DOHH2 (cell line): ENCODE results near the gene MGAT4B.
"Not testable (repeated sequence)": the region's sequence is repeated elsewhere in the genome, so short reads cannot be mapped to it uniquely, and the experiment has no call there.

Source experiments
- H3F3A ChIP-seq: fragments of 200-600 bp; sonication (generic), shearing (Covaris generic); 2 replicates; pipeline ENCODE4 v1.6.0; 2016; ENCODE audit warnings: antibody characterized with exemption, mild to moderate bottlenecking; ENCODE audit not compliant: control insufficient read depth, insufficient read depth
- H3K27ac ChIP-seq: fragments of 200-600 bp; sonication (generic); 2 replicates; pipeline ENCODE4 v1.5.1; 2014; ENCODE audit warnings: low read depth, mild to moderate bottlenecking, low read length, moderate library complexity
- H3K27me3 ChIP-seq: fragments of 200-600 bp; sonication (generic); 2 replicates; pipeline ENCODE4 v1.6.1; 2014; ENCODE audit warnings: mild to moderate bottlenecking, low read length, mixed read lengths; ENCODE audit not compliant: control insufficient read depth
- H3K36me3 ChIP-seq: fragments of 200-600 bp; sonication (generic); 2 replicates; pipeline ENCODE4 v1.6.1; 2014; ENCODE audit warnings: mild to moderate bottlenecking, low read length, moderate library complexity, mixed read lengths; ENCODE audit not compliant: control insufficient read depth
- H3K4me1 ChIP-seq: fragments of 200-600 bp; sonication (generic); 2 replicates; pipeline ENCODE4 v1.6.1; 2014; ENCODE audit warnings: mild to moderate bottlenecking, low read length, mixed read lengths; ENCODE audit not compliant: control insufficient read depth
- H3K4me2 ChIP-seq: fragments of 200-600 bp; sonication (generic); 2 replicates; pipeline ENCODE4 v1.6.0; 2014; ENCODE audit warnings: mild to moderate bottlenecking, low read length, moderate library complexity
- H3K4me3 ChIP-seq: fragments of 200-600 bp; sonication (generic); 2 replicates; pipeline ENCODE4 v1.5.1; 2014; ENCODE audit warnings: mild to moderate bottlenecking, low read length, mixed read lengths
- H3K79me2 ChIP-seq: fragments of 200-600 bp; sonication (generic); 2 replicates; pipeline ENCODE4 v1.6.1; 2014; ENCODE audit warnings: mild to moderate bottlenecking, low read length, mixed read lengths; ENCODE audit not compliant: control insufficient read depth
- H3K9me2 ChIP-seq: fragments of 200-600 bp; sonication (generic); replicated peaks from 2 replicates; pipeline ENCODE4 v1.6.1; 2014; ENCODE audit warnings: mild to moderate bottlenecking, low read length, mixed read lengths; ENCODE audit not compliant: control insufficient read depth
- H3K9me3 ChIP-seq: fragments of 200-600 bp; sonication (generic); 2 replicates; pipeline ENCODE4 v1.6.1; 2014; ENCODE audit warnings: antibody characterized with exemption, low read length, mixed read lengths; ENCODE audit not compliant: control insufficient read depth, insufficient read depth
- H4K20me1 ChIP-seq: fragments of 200-600 bp; sonication (generic); 2 replicates; pipeline ENCODE4 v1.6.0; 2014; ENCODE audit warnings: low read depth, mild to moderate bottlenecking, antibody characterized with exemption, low read length, moderate library complexity; ENCODE audit not compliant: control insufficient read depth, insufficient read depth
- CTCF ChIP-seq: fragments of 200-600 bp; sonication (generic); IDR thresholded peaks from one replicate; pipeline ENCODE4 v1.5.1; 2014; ENCODE audit warnings: antibody characterized with exemption, mild to moderate bottlenecking, low read depth, low read length; ENCODE audit not compliant: poor library complexity, severe bottlenecking
- EZH2phosphoT487 ChIP-seq: fragments of 200-600 bp; sonication (generic); IDR thresholded peaks from 2 replicates; pipeline ENCODE4 v1.6.1; 2017; ENCODE audit warnings: borderline replicate concordance, mild to moderate bottlenecking, antibody characterized with exemption, low read length, moderate library complexity, mixed read lengths

MGAT4B gene

GRCh38 chr5:179839328-179840256, 32.9 kb upstream of the MGAT4B start:
- H3K79me2 ChIP-seq = no peaks in the 10 kb centered on the region
- no peaks in the 10 kb centered on the region for H3F3A ChIP-seq
- no peak overlapping the region for H3K4me3 ChIP-seq
- no peaks in the 10 kb centered on the region for H4K20me1 ChIP-seq
- no peak overlapping the region for H3K27ac ChIP-seq
- H3K4me1 ChIP-seq = no peaks in the 10 kb centered on the region
- no peaks in the 10 kb centered on the region for H3K9me3 ChIP-seq
- H3K36me3 ChIP-seq = peaks cover 35% of the 10 kb centered on the region
- no peaks in the 10 kb centered on the region for H3K9me2 ChIP-seq
- H3K4me2 ChIP-seq = no peak overlapping the region
- TF ChIP-seq CTCF = no peak
- TF ChIP-seq EZH2phosphoT487 = no peak
- no peaks in the 10 kb centered on the region for H3K27me3 ChIP-seq

GRCh38 chr5:179837076-179838011, 30.7 kb upstream of the MGAT4B start:
- Histone ChIP-seq H3K4me2 (no peak overlapping the region), H3K27me3 (no peaks in the 10 kb centered on the region), H3K79me2 (no peaks in the 10 kb centered on the region), H3K9me2 (no peaks in the 10 kb centered on the region), H3F3A (no peaks in the 10 kb centered on the region), H3K4me3 (no peak overlapping the region), H3K36me3 (peaks cover 51% of the 10 kb centered on the region), H3K4me1 (no peaks in the 10 kb centered on the region), H4K20me1 (no peaks in the 10 kb centered on the region), H3K9me3 (no peaks in the 10 kb centered on the region), H3K27ac (no peak overlapping the region)
- TF ChIP-seq CTCF (no peak), EZH2phosphoT487 (no peak)

- no peak overlapping the region for H3K4me2 ChIP-seq
- H3K27ac ChIP-seq = no peak overlapping the region
- H3K4me1 ChIP-seq = no peaks in the 10 kb centered on the region
- no peaks in the 10 kb centered on the region for H4K20me1 ChIP-seq
- TF ChIP-seq EZH2phosphoT487 (no peak), CTCF (no peak)
- no peaks in the 10 kb centered on the region for H3K27me3 ChIP-seq
- no peaks in the 10 kb centered on the region for H3K79me2 ChIP-seq
- peaks cover 52% of the 10 kb centered on the region for H3K36me3 ChIP-seq
- H3K9me2 ChIP-seq = no peaks in the 10 kb centered on the region
- H3K4me3 ChIP-seq = no peak overlapping the region
- no peaks in the 10 kb centered on the region for H3K9me3 ChIP-seq
- H3F3A ChIP-seq = no peaks in the 10 kb centered on the region
Observed at GRCh38 chr5:179836225-179837019, 29.8 kb upstream of the MGAT4B start.

- not testable (repeated sequence) for H4K20me1 ChIP-seq, H3F3A ChIP-seq, H3K9me3 ChIP-seq, H3K79me2 ChIP-seq, H3K27me3 ChIP-seq, H3K4me3 ChIP-seq, H3K27ac ChIP-seq, H3K4me1 ChIP-seq, H3K4me2 ChIP-seq, H3K9me2 ChIP-seq
- H3K36me3 ChIP-seq = peaks cover 52% of the 10 kb centered on the region
Observed at GRCh38 chr5:179834871-179835270, 28.2 kb upstream of the MGAT4B start.
